Left colon (tissue), 2 donors: ENCODE results near the gene ADGRG6. TPM values are rescaled to one million over a fixed set of nuclear protein-coding genes. Genes with fewer than 3 reads are reported as not detected.
"Not testable (repeated sequence)": the region's sequence is repeated elsewhere in the genome, so short reads cannot be mapped to it uniquely, and the experiment has no call there.

ENCODE experiments used
- ATAC-seq: fragments of 200-7000 bp; cut with Tn5 transposase; one replicate; pipeline ENCODE4 v1.9.1; 2020; ENCODE audit warnings: mild to moderate bottlenecking, moderate library complexity
- DNase-seq, 2 donors: peaks; one replicate each; pipeline ENCODE4 v3.0.0-alpha.2; 2020
- intact Hi-C, 2 donors: fragments of 100-400 bp; cut with DNase I in 1 of 2; cut with micrococcal nuclease in 1 of 2; formaldehyde crosslinking; loops; one replicate each; pipeline versions ENCODE4 v1.11.2 to v1.14.0; 2022; cut with DNase I, micrococcal nuclease
- long read RNA-seq: library from polyadenylated mRNA; unstranded; transcript quantifications from one replicate; pipeline ENCODE4 v2.0.0, GENCODE V29; 2021
- total RNA-seq, 2 donors: library from RNA; stranded (reverse); fragmentation: NEBNext Ultra II Directional; extraction: Animal tissue kit (Norgen Biotek cat#: 25700); gene quantifications; one replicate each; pipeline ENCODE4 v1.2.1, GENCODE V29; 2021
- donor health status: DM: no; HTN: no; CAD: no.
- donor health status: DM: yes; HTN: yes; CAD: no.

The ADGRG6 gene
- 10 to 100 TPM; 15.1 to 22.6 TPM for total RNA-seq
- long read RNA-seq, full-length matches to known transcripts = 1 of 6 reads
- long read RNA-seq, partial matches to known transcripts = 5 of 6 reads
- long read RNA-seq, other reads (novel, unspliced or antisense) = 0 of 6 reads

- DNase-seq = peak; percentile 41 to 70
- intact Hi-C loops = no loop called here
- peak; percentile 91 for ATAC-seq
Measured at GRCh38 chr6:142301651-142302391, at the start of gene ADGRG6. TSS of gene ADGRG6 (plus strand) at chr6:142302007. CDS start at chr6:142302330, 323 bp downstream.

GRCh38 chr6:142254513-142254912 lies 47.3 kb upstream of the ADGRG6 start:
- DNase-seq = no peak
- intact Hi-C loops = no loop called here
- ATAC-seq = no peak

GRCh38 chr6:142255785-142256184 lies 46.0 kb upstream of the ADGRG6 start:
- ATAC-seq = no peak
- intact Hi-C loops = no loop called here
- DNase-seq = no peak

DNA sequence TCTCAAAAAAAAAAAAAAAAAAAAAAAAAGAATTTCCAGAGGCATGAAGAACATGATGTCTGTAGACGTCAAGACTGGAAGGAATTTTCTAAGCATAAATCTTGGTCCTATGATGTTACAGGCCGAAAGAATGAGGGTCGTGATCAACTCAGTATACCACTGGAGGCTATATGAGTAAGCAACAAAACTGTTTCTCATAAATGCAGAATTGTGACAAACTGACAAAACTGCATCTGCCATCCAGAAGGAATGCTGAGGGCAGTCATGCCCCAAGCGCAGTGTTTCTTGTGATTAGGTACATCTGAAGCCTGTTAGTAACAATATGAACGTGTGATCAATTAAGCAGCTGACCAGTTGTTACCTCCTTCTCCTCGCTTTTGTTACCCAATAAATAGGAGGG lies 43.5 kb upstream of the ADGRG6 start:
- DNase-seq (no peak), ATAC-seq (no peak)
- intact Hi-C loops = no loop called here

GRCh38 chr6:142258757-142259156 lies 43.0 kb upstream of the ADGRG6 start:
- ATAC-seq = no peak
- no peak for DNase-seq
- intact Hi-C loops = no loop called here

DNA sequence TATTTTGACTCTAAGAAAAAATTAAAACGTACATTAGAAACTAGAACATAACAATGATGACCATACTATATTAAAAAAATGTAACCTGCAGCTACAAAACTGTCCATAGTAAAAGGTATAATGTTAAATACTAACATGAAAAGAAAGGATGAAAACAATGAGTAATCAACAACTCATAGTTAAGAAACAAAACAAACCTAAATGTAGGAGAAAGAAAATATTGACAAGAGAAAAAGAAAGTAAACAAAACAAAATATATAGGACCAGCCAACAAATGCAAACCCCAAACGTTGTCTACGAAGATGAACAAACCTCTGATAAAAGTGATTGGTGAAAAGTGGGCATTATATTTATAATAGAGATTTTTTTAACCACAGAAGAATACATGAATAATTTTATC lies 41.1 kb upstream of the ADGRG6 start:
- ATAC-seq = no peak
- intact Hi-C loops = no loop called here
- DNase-seq = no peak

DNA sequence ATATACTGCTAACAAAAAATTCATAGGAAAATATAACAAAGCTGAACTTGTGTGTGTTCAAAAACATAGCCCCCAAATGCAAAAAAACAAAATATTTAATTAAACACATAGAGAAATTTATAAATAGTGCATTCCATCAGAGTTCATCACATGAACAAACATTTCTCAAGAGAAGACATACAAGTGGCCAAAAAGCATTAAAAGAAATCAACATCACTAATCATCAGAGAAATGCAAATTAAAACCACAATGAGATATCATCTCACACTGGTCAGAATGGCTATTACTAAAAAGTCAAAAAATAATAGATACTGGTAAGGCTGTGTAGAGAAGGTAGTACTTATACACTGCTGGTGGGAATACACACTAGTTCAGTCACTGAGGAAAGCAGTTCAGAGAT lies 39.6 kb upstream of the ADGRG6 start:
- intact Hi-C loops = no loop called here
- DNase-seq (no peak), ATAC-seq (no peak)

DNA sequence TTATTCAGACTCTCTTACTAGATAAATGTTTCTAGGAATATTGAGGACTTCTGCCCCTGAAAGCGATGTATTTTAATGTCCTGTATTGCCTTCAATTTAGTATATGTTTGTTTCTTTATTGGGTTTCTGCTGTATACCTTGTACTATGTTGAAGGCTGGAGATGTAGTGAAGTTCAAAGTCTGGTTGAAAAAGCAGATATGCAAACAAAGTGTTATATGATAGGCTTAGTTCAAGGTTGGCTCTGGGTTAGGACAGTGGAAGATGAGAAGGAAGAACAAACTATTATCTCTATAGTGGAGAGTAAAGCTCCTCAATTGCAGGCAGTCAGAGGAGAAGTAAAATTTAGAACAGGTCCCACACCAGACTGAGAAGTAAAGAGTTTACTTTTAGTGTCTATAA lies 36.3 kb upstream of the ADGRG6 start:
- DNase-seq (no peak), ATAC-seq (peak; percentile 49)
- intact Hi-C loops = no loop called here

- no peak for DNase-seq
- ATAC-seq = no peak
- intact Hi-C loops = no loop called here
Measured at GRCh38 chr6:142266060-142266459, 35.7 kb upstream of the ADGRG6 start.

DNA sequence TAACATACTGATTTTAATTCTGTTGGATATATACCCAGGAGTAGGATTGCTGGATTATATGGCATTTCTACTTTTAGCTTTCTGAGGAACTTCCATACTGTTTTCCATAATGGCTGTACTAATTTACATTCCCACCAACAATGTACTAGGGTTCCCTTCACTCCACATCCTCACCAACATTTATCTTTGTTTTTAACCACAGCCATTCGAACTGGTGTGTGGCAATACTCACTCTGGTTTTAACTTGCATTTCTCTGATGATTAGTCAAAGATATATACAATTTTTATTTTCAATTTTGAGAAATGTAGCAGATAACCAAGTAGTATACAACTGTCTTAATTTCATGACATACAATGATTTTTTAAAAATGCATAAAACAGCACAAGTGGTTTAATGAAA lies 30.3 kb upstream of the ADGRG6 start:
- ATAC-seq (no peak), DNase-seq (no peak)
- intact Hi-C loops = no loop called here

DNA sequence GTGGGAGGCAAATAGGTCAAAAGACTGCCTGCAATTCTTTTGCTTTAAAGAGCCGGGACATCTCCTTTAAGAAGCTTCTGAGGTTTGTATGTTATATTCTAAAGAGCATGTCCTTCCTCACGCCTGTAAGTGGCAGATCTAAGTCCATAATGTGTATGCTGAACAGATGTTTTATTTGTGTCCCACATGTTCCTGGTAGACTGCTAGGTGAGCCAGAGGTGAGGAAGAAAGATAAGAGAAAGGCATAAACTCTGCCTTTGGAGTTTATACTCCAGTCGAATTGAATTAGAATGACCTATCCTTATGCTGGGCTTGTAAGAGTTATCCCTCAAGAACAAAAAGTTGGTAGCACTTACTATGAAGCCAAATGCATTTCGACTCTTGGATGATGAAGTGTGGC lies 27.2 kb upstream of the ADGRG6 start:
- ATAC-seq (no peak), DNase-seq (no peak)
- intact Hi-C loops = no loop called here

- ATAC-seq = no peak
- intact Hi-C loops = no loop called here
Measured at GRCh38 chr6:142275236-142276006, 26.4 kb upstream of the ADGRG6 start.

DNA sequence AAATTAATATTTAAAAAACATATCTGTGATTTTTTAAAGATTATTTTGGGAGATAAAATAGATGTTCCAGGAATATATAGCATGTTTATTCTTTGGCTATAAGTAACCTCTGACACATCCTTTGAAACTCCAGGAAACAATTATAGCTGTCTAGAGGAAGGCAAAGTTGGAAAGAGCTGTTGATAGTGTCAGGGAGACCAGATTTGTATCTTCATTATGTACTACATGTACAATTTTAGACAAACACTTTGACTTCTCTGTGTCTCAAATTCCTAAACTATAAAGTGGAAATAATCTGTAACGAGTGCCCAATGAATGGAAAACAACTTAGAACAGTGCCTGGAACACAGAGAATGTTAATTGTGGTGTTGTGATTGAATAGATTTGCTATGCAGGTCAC lies 25.6 kb upstream of the ADGRG6 start:
- DNase-seq (no peak), ATAC-seq (no peak)
- intact Hi-C loops = no loop called here

More at GRCh38 chr6:142275236-142276006, 26.4 kb upstream of the ADGRG6 start:
- DNase-seq = no peak

DNA sequence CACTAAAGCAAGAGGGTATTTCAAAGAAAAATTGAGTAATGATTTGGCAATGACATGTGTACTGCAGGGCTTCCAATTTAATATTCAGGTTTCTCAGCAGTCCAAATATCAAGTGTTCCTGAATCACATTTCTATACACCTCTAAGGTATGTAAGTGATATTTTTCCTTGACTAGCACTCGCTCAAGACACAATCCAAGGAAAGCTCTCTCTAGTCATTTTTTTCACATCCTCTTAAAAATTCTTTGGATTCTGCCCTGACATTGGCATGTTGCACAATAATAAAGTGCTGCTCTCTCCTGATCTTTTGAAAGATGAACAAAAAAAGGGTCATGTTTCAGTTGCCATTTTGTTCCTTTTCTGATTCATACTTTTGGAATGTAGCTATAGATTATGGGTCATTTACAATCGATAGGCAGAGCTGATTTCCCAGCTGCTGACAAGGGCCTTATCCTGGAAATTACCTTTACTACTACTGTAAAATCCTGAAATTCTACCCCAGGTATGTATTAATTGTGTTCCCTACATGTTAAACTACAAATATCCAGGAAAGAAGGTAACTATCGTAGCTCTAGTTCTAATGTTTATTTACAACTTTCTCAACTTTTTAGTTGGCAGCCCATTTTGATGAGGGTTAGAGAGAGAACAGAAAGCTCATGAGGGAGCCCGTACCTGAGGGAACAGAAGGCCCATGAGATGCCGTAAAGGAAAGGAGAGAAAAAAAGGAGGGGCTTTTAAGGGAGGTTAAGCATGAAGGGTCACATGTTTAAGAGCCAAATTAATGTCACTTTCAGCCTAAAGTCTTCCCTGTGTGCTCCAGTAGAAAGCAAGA lies 22.2 kb upstream of the ADGRG6 start:
- DNase-seq = no peak
- intact Hi-C loops = no loop called here
- no peak for ATAC-seq

- intact Hi-C loops = no loop called here
- DNase-seq = no peak
- ATAC-seq = no peak
Measured at GRCh38 chr6:142280265-142280664, 21.5 kb upstream of the ADGRG6 start.

- DNase-seq (no peak), ATAC-seq (no peak)
- intact Hi-C loops = no loop called here
Measured at GRCh38 chr6:142280927-142281326, 20.9 kb upstream of the ADGRG6 start.

- not testable (repeated sequence) for ATAC-seq
Measured at GRCh38 chr6:142283138-142283537, 18.7 kb upstream of the ADGRG6 start.

GRCh38 chr6:142284419-142284818 lies 17.4 kb upstream of the ADGRG6 start:
- no peak for DNase-seq
- intact Hi-C loops = no loop called here
- no peak for ATAC-seq

More at GRCh38 chr6:142283138-142283537, 18.7 kb upstream of the ADGRG6 start:
- intact Hi-C loops, DNase-seq: not testable (repeated sequence)
